ENCODE results near the gene TUBA8.

- no peak for TF ChIP-seq POLR2A (IDR thresholded peaks at IDR 0.05)
- no peak for TF ChIP-seq CTCF (IDR thresholded peaks at IDR 0.05)
Observed at GRCh38 chr22:18071968-18072310, 38.7 kb upstream of the TUBA8 start.

Data from ovary (tissue), 3 donors.